Heart left ventricle (tissue), 13 donors: ENCODE data around the gene TBRG4.

Experiments used
- POLR2A ChIP-seq, 2 donors: fragments of 450-650 bp; IDR thresholded peaks; one replicate each; pipeline ENCODE4 v1.6.1; 2017; ENCODE audit warnings: antibody characterized with exemption in 2 of 2, mild to moderate bottlenecking in 2 of 2, moderate library complexity in 2 of 2
- TF ChIP-seq, protein P1 (sequence below), 12 donors: fragments of 200-600 bp; sonication (generic) in 4 of 12; IDR thresholded peaks; one replicate each; pipeline versions ENCODE4 v1.5.0 to v1.8.0; 2018 to 2022; ENCODE audit warnings: antibody characterized with exemption in 12 of 12, mild to moderate bottlenecking in 5 of 12
- donor health status: ischemic (EF 13 %, LVEDD 7.1; RV severe dilation, severe dysfunction).
- donor health status: DM: no; HTN: yes; CAD: no.
- donor health status: DM: no; HTN: no; CAD: no.
- donor health status: ischemic (EF 25% LVEDD 6.9; RV normal size, moderate dysfunction).
- donor health status: ischemic (EF 25% LVEDD 5.7; RV mildly dilated, moderate dysfunction).
- donor health status: ischemic (EF 35%, LVEDD 5.7; RV mildly dilated, moderate dysfunction).
- donor health status: nonischemic (EF 11% LVEDD 7.7; RV severe dilation, severe dysfunction).
- donor health status: DM: yes; HTN: yes; CAD: no.
- donor health status: PGD.
- donor health status: ischemic (EF 29% LVEDD 5.4; RV normal size, mild dysfunction).
- donor health status: nonischemic (EF 23%, LVEDD 6.1; RV moderate dilation, normal function).

GRCh38 chr7:45053401-45053800 lies 58.1 kb downstream of the TBRG4 start:
- TF ChIP-seq, protein P1, sequence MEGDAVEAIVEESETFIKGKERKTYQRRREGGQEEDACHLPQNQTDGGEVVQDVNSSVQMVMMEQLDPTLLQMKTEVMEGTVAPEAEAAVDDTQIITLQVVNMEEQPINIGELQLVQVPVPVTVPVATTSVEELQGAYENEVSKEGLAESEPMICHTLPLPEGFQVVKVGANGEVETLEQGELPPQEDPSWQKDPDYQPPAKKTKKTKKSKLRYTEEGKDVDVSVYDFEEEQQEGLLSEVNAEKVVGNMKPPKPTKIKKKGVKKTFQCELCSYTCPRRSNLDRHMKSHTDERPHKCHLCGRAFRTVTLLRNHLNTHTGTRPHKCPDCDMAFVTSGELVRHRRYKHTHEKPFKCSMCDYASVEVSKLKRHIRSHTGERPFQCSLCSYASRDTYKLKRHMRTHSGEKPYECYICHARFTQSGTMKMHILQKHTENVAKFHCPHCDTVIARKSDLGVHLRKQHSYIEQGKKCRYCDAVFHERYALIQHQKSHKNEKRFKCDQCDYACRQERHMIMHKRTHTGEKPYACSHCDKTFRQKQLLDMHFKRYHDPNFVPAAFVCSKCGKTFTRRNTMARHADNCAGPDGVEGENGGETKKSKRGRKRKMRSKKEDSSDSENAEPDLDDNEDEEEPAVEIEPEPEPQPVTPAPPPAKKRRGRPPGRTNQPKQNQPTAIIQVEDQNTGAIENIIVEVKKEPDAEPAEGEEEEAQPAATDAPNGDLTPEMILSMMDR (IDR thresholded peaks at IDR 0.05), result no peak
- no peak for TF ChIP-seq POLR2A (IDR thresholded peaks at IDR 0.05)
